K562 (cell line): ENCODE results near the gene MLLT11. TPM values are rescaled to one million over a fixed set of nuclear protein-coding genes. Genes with fewer than 3 reads are reported as not detected.
A peak's percentile ranks its signal among the peaks of the same experiment; 100 is the strongest.

ENCODE experiments used
- CREB1 ChIP-seq, 2 experiments: sonication (generic) in 1 of 2; formaldehyde crosslinking in 1 of 2; IDR thresholded peaks; 2 replicates each; pipeline versions ENCODE4 v1.6.1 to v1.8.0; 2012 to 2022; ENCODE audit warnings: inconsistent platforms in 1 of 2, mild to moderate bottlenecking in 1 of 2, missing genetic modification reagents in 1 of 2, moderate library complexity in 1 of 2
- ETV5 ChIP-seq: sonication (generic); formaldehyde crosslinking; IDR thresholded peaks from 2 replicates; pipeline ENCODE4 v1.4.0; 2020; ENCODE audit warnings: low read depth, mild to moderate bottlenecking, missing genetic modification reagents
- HIVEP1 ChIP-seq: fragments of 250-450 bp; sonication (Bioruptor Pico); IDR thresholded peaks from 2 replicates; pipeline ENCODE4 v1.4.0; 2020; ENCODE audit warnings: mild to moderate bottlenecking
- KDM1A ChIP-seq, 2 experiments: fragments of 450-650 bp; IDR thresholded peaks; 2 replicates each; pipeline ENCODE4 v1.6.1; 2016; ENCODE audit warnings: mild to moderate bottlenecking in 2 of 2
- NCOA1 ChIP-seq: fragments of 450-650 bp; IDR thresholded peaks from 2 replicates; pipeline ENCODE4 v1.6.1; 2016; ENCODE audit warnings: low read depth
- PHF21A ChIP-seq: fragments of 450-650 bp; IDR thresholded peaks from 2 replicates; pipeline ENCODE4 v1.6.1; 2017; ENCODE audit warnings: low read depth, borderline replicate concordance
- SIX5 ChIP-seq, 2 experiments: IDR thresholded peaks; 2 replicates each; pipeline ENCODE4 v1.6.1; 2011; ENCODE audit warnings: low read length in 2 of 2, borderline replicate concordance in 1 of 2, low read depth in 1 of 2, mild to moderate bottlenecking in 1 of 2, moderate library complexity in 1 of 2; ENCODE audit not compliant: insufficient read depth in 1 of 2
- SMAD4 ChIP-seq: fragments of 250-450 bp; sonication (Bioruptor Pico); conservative IDR thresholded peaks from 2 replicates; pipeline ENCODE4 v1.8.0; 2021; ENCODE audit warnings: inconsistent platforms, mild to moderate bottlenecking, moderate library complexity
- SRF ChIP-seq, 2 experiments: fragments of 250-450, 450-650 bp in 1 of 2; sonication (Bioruptor Pico) in 1 of 2; sonication (generic) in 1 of 2; formaldehyde crosslinking; IDR thresholded peaks; 2 replicates each; pipeline versions ENCODE4 v1.5.0 to v1.5.1; 2020 to 2022; ENCODE audit warnings: mild to moderate bottlenecking in 1 of 2, missing genetic modification reagents in 1 of 2
- SRSF1 ChIP-seq: fragments of 200-400 bp; formaldehyde crosslinking; IDR thresholded peaks from 2 replicates; pipeline ENCODE4 v1.6.1; 2017; ENCODE audit warnings: mild to moderate bottlenecking, low read depth, low read length, moderate library complexity
- TAF7 ChIP-seq: fragments of 450-650 bp; IDR thresholded peaks from 2 replicates; pipeline ENCODE4 v1.6.1; 2016; ENCODE audit warnings: missing genetic modification characterization, missing compliant biosample characterization
- ZFX ChIP-seq: sonication (generic); formaldehyde crosslinking; IDR thresholded peaks from 2 replicates; pipeline ENCODE4 v1.8.0; 2022; ENCODE audit warnings: mild to moderate bottlenecking, missing genetic modification reagents, moderate library complexity
- ZNF316 ChIP-seq: fragments of 450-650 bp; IDR thresholded peaks from 2 replicates; pipeline ENCODE4 v1.6.1; 2016
- polyA plus RNA-seq, 8 experiments: library from polyadenylated mRNA; depleted of rRNA in 4 of 8; stranded (reverse) in 5 of 8; unstranded in 3 of 8; fragments of >200 nt; fragmentation: Nextera tagmentation in 2 of 8; fragmentation: Illumina TruSeq in 1 of 8; extraction: Ambion mirVana in 2 of 8; extraction: Trizol in 1 of 8; gene quantifications; 2 replicates each; pipeline versions ENCODE4 v1.2.1 to v1.2.3, GENCODE V29; 2011 to 2014; ENCODE audit warnings: inconsistent platforms in 1 of 8, missing spikeins in 1 of 8
- total RNA-seq, 7 experiments: library from RNA; depleted of rRNA in 6 of 7; stranded (reverse); fragments of >200 nt in 6 of 7; fragmentation: Illumina TruSeq in 2 of 7; extraction: Trizol in 2 of 7; gene quantifications; 2 replicates each; pipeline versions ENCODE4 v1.2.1 to v1.2.3, GENCODE V29; 2011 to 2021; ENCODE audit warnings: low replicate concordance in 1 of 7
- TF ChIP-seq, protein P1 (sequence below): sonication (generic); formaldehyde crosslinking; IDR thresholded peaks from 2 replicates; pipeline ENCODE4 v1.4.0; 2020; ENCODE audit warnings: mild to moderate bottlenecking, missing genetic modification reagents
- TF ChIP-seq, protein P2 (sequence below): fragments of 450-650 bp; IDR thresholded peaks from 2 replicates; pipeline ENCODE4 v1.6.1; 2016; ENCODE audit warnings: antibody characterized with exemption
- TF ChIP-seq, protein P3 (sequence below): fragments of 450-650 bp; IDR thresholded peaks from 2 replicates; pipeline ENCODE4 v1.6.1; 2016; ENCODE audit warnings: borderline replicate concordance
- TF ChIP-seq, protein P4 (sequence below), 2 experiments: fragments of 450-650 bp in 1 of 2; IDR thresholded peaks; 2 replicates each; pipeline ENCODE4 v1.6.1; 2011 to 2017; ENCODE audit warnings: low read depth in 2 of 2, antibody characterized with exemption in 1 of 2, borderline replicate concordance in 1 of 2, low read length in 1 of 2, mild to moderate bottlenecking in 1 of 2, mixed read lengths in 1 of 2; ENCODE audit not compliant: control insufficient read depth in 1 of 2

MLLT11 gene
- total and polyA plus RNA-seq, 9 of the 15 experiments (the other 6 are each of a cell fraction or from before 2014, with no cell fraction given) = 12.1 to 91.0 (median 22.0) TPM

DNA sequence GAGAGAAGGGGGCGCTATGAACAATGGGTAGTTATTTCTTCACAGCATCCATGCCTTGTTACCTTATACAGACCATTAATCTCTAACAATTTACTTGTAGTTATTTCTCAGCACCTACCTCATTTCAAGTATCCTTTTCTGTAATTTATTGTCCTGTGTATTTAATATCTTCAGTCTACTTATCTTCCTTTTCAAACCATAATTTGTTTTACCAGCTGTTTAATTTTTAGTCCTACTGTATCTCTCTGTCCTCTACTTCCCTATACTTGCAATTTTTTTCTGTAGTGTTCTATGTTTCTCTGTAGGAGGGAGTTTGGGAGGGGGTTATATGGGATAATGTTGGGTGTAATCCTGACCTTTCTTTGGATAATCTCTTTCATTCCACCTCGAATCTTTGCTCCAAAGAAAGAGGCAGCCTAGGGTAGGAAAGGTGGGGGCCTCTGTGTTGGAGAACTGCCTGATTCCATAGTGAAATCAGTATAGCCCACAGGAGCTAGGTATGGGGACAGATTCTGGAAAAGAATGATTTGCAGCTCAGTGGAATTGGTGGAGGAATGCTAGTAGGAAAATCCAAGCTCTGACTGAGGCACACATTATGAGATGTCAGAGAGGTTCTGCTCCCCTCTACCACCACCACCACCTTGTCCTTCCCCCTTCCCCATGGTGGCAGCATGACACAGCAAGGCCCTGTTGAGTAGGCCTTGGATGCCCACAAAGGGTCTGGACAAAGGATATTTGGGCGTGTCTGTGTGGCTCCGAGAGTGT, 642 bp downstream of the MLLT11 start (continued):
- TF ChIP-seq, protein P1, sequence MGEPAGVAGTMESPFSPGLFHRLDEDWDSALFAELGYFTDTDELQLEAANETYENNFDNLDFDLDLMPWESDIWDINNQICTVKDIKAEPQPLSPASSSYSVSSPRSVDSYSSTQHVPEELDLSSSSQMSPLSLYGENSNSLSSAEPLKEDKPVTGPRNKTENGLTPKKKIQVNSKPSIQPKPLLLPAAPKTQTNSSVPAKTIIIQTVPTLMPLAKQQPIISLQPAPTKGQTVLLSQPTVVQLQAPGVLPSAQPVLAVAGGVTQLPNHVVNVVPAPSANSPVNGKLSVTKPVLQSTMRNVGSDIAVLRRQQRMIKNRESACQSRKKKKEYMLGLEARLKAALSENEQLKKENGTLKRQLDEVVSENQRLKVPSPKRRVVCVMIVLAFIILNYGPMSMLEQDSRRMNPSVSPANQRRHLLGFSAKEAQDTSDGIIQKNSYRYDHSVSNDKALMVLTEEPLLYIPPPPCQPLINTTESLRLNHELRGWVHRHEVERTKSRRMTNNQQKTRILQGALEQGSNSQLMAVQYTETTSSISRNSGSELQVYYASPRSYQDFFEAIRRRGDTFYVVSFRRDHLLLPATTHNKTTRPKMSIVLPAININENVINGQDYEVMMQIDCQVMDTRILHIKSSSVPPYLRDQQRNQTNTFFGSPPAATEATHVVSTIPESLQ (CRISPR knock-in tag) = no peak
- TF ChIP-seq PHF21A (no peak), ZFX (peak; percentile 67), SRSF1 (no peak), ETV5 (CRISPR knock-in tag) (no peak), NCOA1 (no peak), ZNF316 (peak; percentile 42; the same call in 1 of the 2 replicates), HIVEP1 (no peak), KDM1A (IDR thresholded peaks at IDR 0.05) (0 out of 4 replicates have a peak, but pooled peaks of 1 of the 2 experiments have one; percentile 6), SMAD4 (CRISPR knock-in tag) (0 out of 2 replicates have a peak, but pooled peaks have one; percentile 23), SRF (CRISPR knock-in tag; IDR thresholded peaks at IDR 0.05) (no peak), TAF7 (tag) (no peak), SIX5 (IDR thresholded peaks at IDR 0.05; ENCODE audit: borderline replicate concordance in 1 of 2, insufficient read depth in 1 of 2, low read depth in 1 of 2, low read length in 2 of 2) (no peak), CREB1 (IDR thresholded peaks at IDR 0.05) (no peak), CREB1 (CRISPR knock-in tag; IDR thresholded peaks at IDR 0.05) (no peak)
- TF ChIP-seq, protein P2, sequence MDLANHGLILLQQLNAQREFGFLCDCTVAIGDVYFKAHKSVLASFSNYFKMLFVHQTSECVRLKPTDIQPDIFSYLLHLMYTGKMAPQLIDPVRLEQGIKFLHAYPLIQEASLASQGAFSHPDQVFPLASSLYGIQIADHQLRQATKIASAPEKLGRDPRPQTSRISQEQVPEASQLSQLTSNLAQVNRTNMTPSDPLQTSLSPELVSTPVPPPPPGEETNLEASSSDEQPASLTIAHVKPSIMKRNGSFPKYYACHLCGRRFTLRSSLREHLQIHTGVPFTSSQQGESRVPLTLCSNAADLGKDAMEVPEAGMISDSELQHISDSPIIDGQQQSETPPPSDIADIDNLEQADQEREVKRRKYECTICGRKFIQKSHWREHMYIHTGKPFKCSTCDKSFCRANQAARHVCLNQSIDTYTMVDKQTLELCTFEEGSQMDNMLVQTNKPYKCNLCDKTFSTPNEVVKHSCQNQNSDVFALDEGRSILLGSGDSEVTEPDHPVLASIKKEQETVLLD = 0 out of 2 replicates have a peak, but pooled peaks have one; percentile 43
- TF ChIP-seq, protein P3, sequence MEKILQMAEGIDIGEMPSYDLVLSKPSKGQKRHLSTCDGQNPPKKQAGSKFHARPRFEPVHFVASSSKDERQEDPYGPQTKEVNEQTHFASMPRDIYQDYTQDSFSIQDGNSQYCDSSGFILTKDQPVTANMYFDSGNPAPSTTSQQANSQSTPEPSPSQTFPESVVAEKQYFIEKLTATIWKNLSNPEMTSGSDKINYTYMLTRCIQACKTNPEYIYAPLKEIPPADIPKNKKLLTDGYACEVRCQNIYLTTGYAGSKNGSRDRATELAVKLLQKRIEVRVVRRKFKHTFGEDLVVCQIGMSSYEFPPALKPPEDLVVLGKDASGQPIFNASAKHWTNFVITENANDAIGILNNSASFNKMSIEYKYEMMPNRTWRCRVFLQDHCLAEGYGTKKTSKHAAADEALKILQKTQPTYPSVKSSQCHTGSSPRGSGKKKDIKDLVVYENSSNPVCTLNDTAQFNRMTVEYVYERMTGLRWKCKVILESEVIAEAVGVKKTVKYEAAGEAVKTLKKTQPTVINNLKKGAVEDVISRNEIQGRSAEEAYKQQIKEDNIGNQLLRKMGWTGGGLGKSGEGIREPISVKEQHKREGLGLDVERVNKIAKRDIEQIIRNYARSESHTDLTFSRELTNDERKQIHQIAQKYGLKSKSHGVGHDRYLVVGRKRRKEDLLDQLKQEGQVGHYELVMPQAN = peak; percentile 11
- TF ChIP-seq, protein P4, sequence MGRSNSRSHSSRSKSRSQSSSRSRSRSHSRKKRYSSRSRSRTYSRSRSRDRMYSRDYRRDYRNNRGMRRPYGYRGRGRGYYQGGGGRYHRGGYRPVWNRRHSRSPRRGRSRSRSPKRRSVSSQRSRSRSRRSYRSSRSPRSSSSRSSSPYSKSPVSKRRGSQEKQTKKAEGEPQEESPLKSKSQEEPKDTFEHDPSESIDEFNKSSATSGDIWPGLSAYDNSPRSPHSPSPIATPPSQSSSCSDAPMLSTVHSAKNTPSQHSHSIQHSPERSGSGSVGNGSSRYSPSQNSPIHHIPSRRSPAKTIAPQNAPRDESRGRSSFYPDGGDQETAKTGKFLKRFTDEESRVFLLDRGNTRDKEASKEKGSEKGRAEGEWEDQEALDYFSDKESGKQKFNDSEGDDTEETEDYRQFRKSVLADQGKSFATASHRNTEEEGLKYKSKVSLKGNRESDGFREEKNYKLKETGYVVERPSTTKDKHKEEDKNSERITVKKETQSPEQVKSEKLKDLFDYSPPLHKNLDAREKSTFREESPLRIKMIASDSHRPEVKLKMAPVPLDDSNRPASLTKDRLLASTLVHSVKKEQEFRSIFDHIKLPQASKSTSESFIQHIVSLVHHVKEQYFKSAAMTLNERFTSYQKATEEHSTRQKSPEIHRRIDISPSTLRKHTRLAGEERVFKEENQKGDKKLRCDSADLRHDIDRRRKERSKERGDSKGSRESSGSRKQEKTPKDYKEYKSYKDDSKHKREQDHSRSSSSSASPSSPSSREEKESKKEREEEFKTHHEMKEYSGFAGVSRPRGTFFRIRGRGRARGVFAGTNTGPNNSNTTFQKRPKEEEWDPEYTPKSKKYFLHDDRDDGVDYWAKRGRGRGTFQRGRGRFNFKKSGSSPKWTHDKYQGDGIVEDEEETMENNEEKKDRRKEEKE (IDR thresholded peaks at IDR 0.05; ENCODE audit: borderline replicate concordance in 1 of 2, control insufficient read depth in 1 of 2, low read depth in 2 of 2, low read length in 1 of 2) = no peak
